H1 (cell line): ENCODE results near the gene ASCL1. TPM values are rescaled to one million over a fixed set of nuclear protein-coding genes. Genes with fewer than 3 reads are reported as not detected.

ENCODE experiments used
- CTCF ChIA-PET: fragments of 300-600 bp; sonication (Branson Sonifier 250); formaldehyde crosslinking; loops from one replicate; lab custom pipeline; 2021; ENCODE audit not compliant: partially characterized antibody; lab: Charles Lee
- POLR2A ChIA-PET: fragments of 300-600 bp; sonication (Branson Sonifier 250); formaldehyde crosslinking; loops from one replicate; lab custom pipeline; 2021; ENCODE audit warnings: inconsistent platforms; ENCODE audit not compliant: partially characterized antibody; lab: Charles Lee
- DNase-seq, 2 experiments: peaks; one replicate each; pipeline versions ENCODE4 v3.0.0 to v3.0.0-alpha.2; 2010 to 2022; ENCODE audit warnings: low spot score in 2 of 2, low read depth in 1 of 2, mixed read lengths in 1 of 2
- FAIRE-seq: peaks from 2 replicates; lab custom pipeline; 2011; peaks lifted over from hg19 to GRCh38; lab: Jason Lieb, UNC
- H2AFZ ChIP-seq: 2 replicates; pipeline ENCODE4 v1.8.1; 2012; ENCODE audit warnings: low read length, inconsistent platforms
- H2AK5ac ChIP-seq: 2 replicates; pipeline ENCODE4 v1.6.1; 2013; ENCODE audit warnings: low read depth, low read length
- H2BK120ac ChIP-seq: replicated peaks from 2 replicates; pipeline ENCODE3; 2013; ENCODE audit warnings: low read depth, low read length, inconsistent platforms
- H2BK12ac ChIP-seq: 2 replicates; pipeline ENCODE4 v1.6.1; 2013; ENCODE audit warnings: low read depth, low read length
- H2BK15ac ChIP-seq: 2 replicates; pipeline ENCODE4 v1.6.1; 2013; ENCODE audit warnings: low read length
- H2BK20ac ChIP-seq: 2 replicates; pipeline ENCODE4 v1.6.1; 2013; ENCODE audit warnings: low read length
- H2BK5ac ChIP-seq: 2 replicates; pipeline ENCODE4 v1.6.1; 2013; ENCODE audit warnings: low read depth, low read length
- H3K14ac ChIP-seq: 2 replicates; pipeline ENCODE4 v1.6.1; 2013; ENCODE audit warnings: inconsistent platforms; ENCODE audit not compliant: insufficient read length
- H3K18ac ChIP-seq: 2 replicates; pipeline ENCODE4 v1.6.1; 2013; ENCODE audit warnings: low read length; ENCODE audit errors: extremely low read depth
- H3K23ac ChIP-seq: 2 replicates; pipeline ENCODE4 v1.6.1; 2013; ENCODE audit warnings: inconsistent platforms; ENCODE audit not compliant: insufficient read length
- H3K23me2 ChIP-seq: 2 replicates; pipeline ENCODE4 v1.6.1; 2013; ENCODE audit warnings: low read depth, low read length
- H3K27ac ChIP-seq: 2 replicates; pipeline ENCODE4 v1.6.1; 2011; ENCODE audit warnings: low read depth, low read length, inconsistent platforms
- H3K27me3 ChIP-seq, 4 experiments: replicated peaks in 1 of 4; 1 replicate in 1 of 4; 2 replicates in 3 of 4; pipeline versions ENCODE4 v1.6.1 to v1.8.1; 2011 to 2013; ENCODE audit warnings: low read length in 3 of 4, mild to moderate bottlenecking in 3 of 4, inconsistent platforms in 2 of 4, mixed read lengths in 2 of 4, moderate library complexity in 1 of 4; ENCODE audit not compliant: control insufficient read depth in 3 of 4, insufficient read depth in 3 of 4; ENCODE audit errors: extremely low read depth in 1 of 4
- H3K36me3 ChIP-seq, 4 experiments: 2 replicates each; pipeline versions ENCODE4 v1.6.1 to v1.8.1; 2011 to 2013; ENCODE audit warnings: mild to moderate bottlenecking in 4 of 4, low read length in 3 of 4, moderate library complexity in 2 of 4, control low read depth in 1 of 4, inconsistent platforms in 1 of 4; ENCODE audit not compliant: insufficient read depth in 4 of 4, control insufficient read depth in 2 of 4
- H3K4ac ChIP-seq: replicated peaks from 2 replicates; pipeline ENCODE3; 2013; ENCODE audit warnings: low read length, low read depth, mixed read lengths, inconsistent platforms; ENCODE audit not compliant: insufficient read length
- H3K4me1 ChIP-seq, 4 experiments: replicated peaks in 1 of 4; 1 replicate in 1 of 4; 2 replicates in 3 of 4; pipeline versions ENCODE4 v1.6.1 to v1.8.1; 2011 to 2013; ENCODE audit warnings: low read length in 3 of 4, inconsistent platforms in 2 of 4, mixed read lengths in 1 of 4; ENCODE audit not compliant: insufficient read depth in 4 of 4, control insufficient read depth in 3 of 4
- H3K4me2 ChIP-seq, 2 experiments: 2 replicates each; pipeline versions ENCODE4 v1.6.1 to v1.8.1; 2011 to 2013; ENCODE audit warnings: low read depth in 2 of 2, low read length in 2 of 2, control low read depth in 1 of 2, inconsistent platforms in 1 of 2, mild to moderate bottlenecking in 1 of 2; ENCODE audit not compliant: insufficient read depth in 1 of 2
- H3K4me3 ChIP-seq, 4 experiments: fragments of 200-600, 300-600 bp in 1 of 4; sonication (generic), shearing (Covaris generic), sonication (Bioruptor Twin) in 1 of 4; 2 replicates each; pipeline versions ENCODE4 v1.5.1 to v1.8.1; 2011 to 2016; ENCODE audit warnings: low read length in 4 of 4, low read depth in 3 of 4, control low read depth in 2 of 4, inconsistent platforms in 2 of 4, mild to moderate bottlenecking in 2 of 4, mixed read lengths in 1 of 4, moderate library complexity in 1 of 4; ENCODE audit not compliant: insufficient read depth in 2 of 4; ENCODE audit errors: extremely low read depth in 1 of 4
- H3K56ac ChIP-seq: replicated peaks from 2 replicates; pipeline ENCODE3; 2013; ENCODE audit warnings: low read depth, mild to moderate bottlenecking, mixed read lengths, low read length, inconsistent platforms; ENCODE audit not compliant: insufficient read length
- H3K79me1 ChIP-seq: 2 replicates; pipeline ENCODE4 v1.6.1; 2013; ENCODE audit warnings: low read depth, low read length, control low read depth
- H3K79me2 ChIP-seq, 2 experiments: 2 replicates each; pipeline versions ENCODE4 v1.6.1 to v1.8.1; 2012 to 2013; ENCODE audit warnings: low read length in 2 of 2, mild to moderate bottlenecking in 2 of 2, inconsistent platforms in 1 of 2; ENCODE audit not compliant: insufficient read depth in 2 of 2, control insufficient read depth in 1 of 2
- H3K9ac ChIP-seq, 4 experiments: replicated peaks in 1 of 4; 1 replicate in 1 of 4; 2 replicates in 3 of 4; pipeline versions ENCODE4 v1.6.1 to v1.8.1; 2011 to 2013; ENCODE audit warnings: low read depth in 3 of 4, low read length in 3 of 4, control low read depth in 2 of 4, mild to moderate bottlenecking in 2 of 4, moderate library complexity in 2 of 4, inconsistent platforms in 1 of 4; ENCODE audit errors: extremely low read depth in 1 of 4
- H3K9me3 ChIP-seq, 2 experiments: 2 replicates each; pipeline versions ENCODE4 v1.6.1 to v1.8.1; 2012 to 2013; ENCODE audit warnings: mild to moderate bottlenecking in 2 of 2, moderate library complexity in 2 of 2, control low read depth in 1 of 2, inconsistent platforms in 1 of 2, low read depth in 1 of 2, low read length in 1 of 2, mixed read lengths in 1 of 2; ENCODE audit not compliant: insufficient read depth in 2 of 2
- H4K20me1 ChIP-seq, 2 experiments: replicated peaks in 1 of 2; 2 replicates each; pipeline versions ENCODE3 to v1.8.1; 2011 to 2013; ENCODE audit warnings: inconsistent platforms in 2 of 2, low read length in 2 of 2, mild to moderate bottlenecking in 1 of 2; ENCODE audit not compliant: insufficient read depth in 2 of 2, control insufficient read depth in 1 of 2
- H4K5ac ChIP-seq: 2 replicates; pipeline ENCODE4 v1.6.1; 2013; ENCODE audit warnings: low read length, low read depth, mixed read lengths, inconsistent platforms; ENCODE audit not compliant: insufficient read length
- H4K8ac ChIP-seq: 2 replicates; pipeline ENCODE4 v1.8.0; 2013; ENCODE audit warnings: mild to moderate bottlenecking, moderate library complexity, low read length, inconsistent platforms; ENCODE audit not compliant: insufficient read depth; ENCODE audit errors: extremely low read depth
- H4K91ac ChIP-seq: replicated peaks from 2 replicates; pipeline ENCODE3; 2013; ENCODE audit warnings: low read length, mixed read lengths, inconsistent platforms; ENCODE audit not compliant: insufficient read length
- EZH2 ChIP-seq: fragments of 200-600 bp; sonication (generic); IDR thresholded peaks from 2 replicates; pipeline ENCODE4 v1.7.1; 2012; ENCODE audit warnings: low read depth, mild to moderate bottlenecking, moderate library complexity, low read length, inconsistent platforms; ENCODE audit not compliant: severe bottlenecking
- KDM1A ChIP-seq: fragments of 200-600, 300-600 bp; sonication (generic); IDR thresholded peaks from 2 replicates; pipeline ENCODE4 v1.7.1; 2016; ENCODE audit warnings: mild to moderate bottlenecking, low read length, borderline replicate concordance
- SUZ12 ChIP-seq: fragments of 200-600 bp; sonication (generic); IDR thresholded peaks from 2 replicates; pipeline ENCODE4 v1.6.1; 2012; ENCODE audit warnings: mild to moderate bottlenecking, inconsistent platforms, low read length, moderate library complexity, mixed read lengths
- WGBS, 2 experiments: shearing (Covaris generic) in 1 of 2; methylation state at CpG; one replicate each; pipeline versions ENCODE4 v1.1.6 to v1.1.7; 2013 to 2015; ENCODE audit warnings: low lambda C conversion rate in 2 of 2, mixed read lengths in 2 of 2, inconsistent platforms in 1 of 2, low coverage in 1 of 2, missing lambda C conversion rate in 1 of 2; ENCODE audit not compliant: insufficient replicate concordance in 2 of 2, insufficient coverage in 1 of 2, insufficient read length in 1 of 2; ENCODE audit errors: extremely low coverage in 1 of 2, missing lambda C conversion rate in 1 of 2; 5-methylcytosine and 5-hydroxymethylcytosine counted together
- polyA plus RNA-seq, 7 experiments: library from polyadenylated mRNA; depleted of rRNA in 3 of 7; stranded (reverse) in 5 of 7; unstranded in 2 of 7; fragments of >200 nt in 5 of 7; fragments of 200-250 nt in 2 of 7; gene quantifications; 1 replicate in 5 of 7; 2 replicates in 1 of 7; 4 replicates in 1 of 7; pipeline versions ENCODE4 v1.2.1 to v1.2.3, GENCODE V29; 2011 to 2013; ENCODE audit warnings: missing spikeins in 2 of 7, mixed read lengths in 2 of 7
- total RNA-seq: library from RNA; stranded (reverse); fragmentation: NEBNext Ultra II Directional; extraction: Animal tissue kit (Norgen Biotek cat#: 25700); gene quantifications from 2 replicates; pipeline ENCODE4 v1.2.1, GENCODE V29; 2021

Gene ASCL1
- total and polyA plus RNA-seq, 2 of the 8 experiments (the other 6 are each of a cell fraction or from before 2014, with no cell fraction given), result 0.12 TPM; not detected in 1

DNA sequence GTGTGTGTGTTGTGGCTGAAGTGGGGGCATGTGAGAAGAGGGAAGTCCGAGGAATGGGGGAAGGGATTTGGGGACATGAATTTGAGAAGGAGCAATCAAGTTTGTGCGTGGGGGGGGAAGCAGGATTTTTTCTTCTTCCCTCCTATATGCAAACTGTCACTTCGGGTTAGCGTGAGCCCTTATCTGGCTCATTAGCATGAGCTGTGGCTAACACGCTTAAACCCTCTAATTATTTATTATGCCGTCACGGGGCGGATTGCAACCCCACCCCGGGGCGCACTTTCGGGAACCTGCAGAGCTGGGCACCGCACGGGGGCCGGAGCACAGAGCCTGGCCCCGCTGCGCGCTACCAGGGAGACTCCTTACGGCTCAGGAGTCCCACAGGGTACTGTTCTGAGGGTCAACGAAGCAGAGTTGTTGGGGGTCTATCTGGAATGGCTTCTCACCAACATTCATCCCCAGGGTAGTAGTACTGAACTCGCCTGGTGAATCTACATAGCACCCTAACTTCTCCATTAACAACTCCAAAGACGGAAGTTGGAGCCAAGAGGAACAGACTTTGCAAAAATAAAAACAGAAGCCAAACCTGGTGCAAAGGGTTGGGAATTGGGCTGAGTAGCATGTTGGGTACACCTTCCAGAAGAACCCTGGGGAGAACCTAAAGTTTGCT is 6.4 kb upstream of the ASCL1 start:
- Histone ChIP-seq H3K9me3 (no peaks in the 10 kb centered on the region), H2AK5ac (no peak overlapping the region), H4K8ac (no peak overlapping the region), H3K14ac (no peak overlapping the region), H3K36me3 (peaks cover 0 to 4% (median 0%) of the 10 kb centered on the region in 4 experiments; a peak in 1 of 8 replicates), H3K18ac (no peak overlapping the region; the same call in 1 of the 2 replicates), H3K56ac (no peak overlapping the region), H3K23ac (no peak overlapping the region), H3K27ac (no peak overlapping the region), H3K23me2 (peaks cover 5% of the 10 kb centered on the region; the same call in 1 of the 2 replicates), H3K27me3 (peaks cover 64 to 76% (median 70%) of the 10 kb centered on the region in 4 experiments), H4K20me1 (peaks cover 10 to 12% of the 10 kb centered on the region in 2 experiments), H2BK15ac (no peak overlapping the region), H3K79me1 (no peaks in the 10 kb centered on the region), H3K4me3 (peak overlapping the region; percentile 22 to 62 (median 50); a peak in 7 of 8 replicates), H2AFZ (no peak overlapping the region), H2BK20ac (no peak overlapping the region), H3K4ac (no peak overlapping the region), H4K5ac (no peak overlapping the region), H4K91ac (no peak overlapping the region), H3K4me1 (peaks cover 7 to 18% (median 9%) of the 10 kb centered on the region in 4 experiments), H2BK5ac (no peak overlapping the region), H3K9ac (no peak overlapping the region), H3K4me2 (peak overlapping the region; percentile 83 to 92), H3K79me2 (no peaks in the 10 kb centered on the region), H2BK120ac (no peak overlapping the region), H2BK12ac (0 out of 2 replicates have a peak overlapping the region, but pooled peaks have one; percentile 2)
- FAIRE-seq, result no peak
- TF ChIP-seq KDM1A, result no peak
- TF ChIP-seq SUZ12, result peak; percentile 42; the same call in 1 of the 2 replicates
- peak; percentile 58 for TF ChIP-seq EZH2
- ChIA-PET POLR2A (interaction anchor here (0.5 to 1.1 kb wide), 4 partner anchors 8 to 986 kb away, joined by 3 to 4 read pairs (median 3); no protein-coding TSS in a partner anchor), CTCF (interaction anchor here (0.7 to 5.2 kb wide), 31 partner anchors 10 to 608 kb away, joined by 3 to 85 read pairs (median 4); no protein-coding TSS in a partner anchor)
- DNase-seq, result no peak
- 5% methylated on average over 21 of the region's 21 CpGs; no CpG with 5 or more reads in 1 of the 2 experiments for WGBS, 2 experiments
